Measurements from ENCODE around the gene FAT1.

The FAT1 gene

GRCh38 chr4:186598686-186599085 is 125.0 kb downstream of the FAT1 start:
- DNase-seq (ENCODE audit: low spot score): no peak
- TF ChIP-seq CTCF (IDR thresholded peaks at IDR 0.05; ENCODE audit: borderline replicate concordance, control extremely low read depth, extremely low read depth, insufficient read depth, missing control alignments): no peak
- in situ Hi-C loops (cut with MboI; ENCODE audit: low sequenced_read_pairs, unreplicated experiment): loop anchor here (25.0 kb wide), 1 partner anchor 311 kb away; no protein-coding TSS in a partner anchor

GRCh38 chr4:186596850-186597390 is 126.7 kb downstream of the FAT1 start:
- no peak for DNase-seq (ENCODE audit: low spot score)
- in situ Hi-C loops (cut with MboI; ENCODE audit: low sequenced_read_pairs, unreplicated experiment): loop anchor here (25.0 kb wide), 1 partner anchor 310 kb away; no protein-coding TSS in a partner anchor
- no peak for TF ChIP-seq CTCF (IDR thresholded peaks at IDR 0.05; ENCODE audit: borderline replicate concordance, control extremely low read depth, extremely low read depth, insufficient read depth, missing control alignments)

- no peak for DNase-seq (ENCODE audit: low spot score)
- in situ Hi-C loops (cut with MboI; ENCODE audit: low sequenced_read_pairs, unreplicated experiment): loop anchor here (25.0 kb wide), 1 partner anchor 309 kb away; no protein-coding TSS in a partner anchor
These were observed 127.3 kb downstream of the FAT1 start for GRCh38 chr4:186596346-186596745.

GRCh38 chr4:186593587-186593973 is 130.1 kb downstream of the FAT1 start:
- DNase-seq (ENCODE audit: low spot score): no peak
- TF ChIP-seq CTCF (IDR thresholded peaks at IDR 0.05; ENCODE audit: borderline replicate concordance, control extremely low read depth, extremely low read depth, insufficient read depth, missing control alignments): no peak
- in situ Hi-C loops (cut with MboI; ENCODE audit: low sequenced_read_pairs, unreplicated experiment): loop anchor here (25.0 kb wide), 1 partner anchor 306 kb away; no protein-coding TSS in a partner anchor

More at GRCh38 chr4:186596346-186596745, 127.3 kb downstream of the FAT1 start:
- TF ChIP-seq CTCF (IDR thresholded peaks at IDR 0.05; ENCODE audit: borderline replicate concordance, control extremely low read depth, extremely low read depth, insufficient read depth, missing control alignments): no peak

- no peak for TF ChIP-seq CTCF (IDR thresholded peaks at IDR 0.05; ENCODE audit: borderline replicate concordance, control extremely low read depth, extremely low read depth, insufficient read depth, missing control alignments)
- in situ Hi-C loops (cut with MboI; ENCODE audit: low sequenced_read_pairs, unreplicated experiment): loop anchor here (25.0 kb wide), 1 partner anchor 306 kb away; no protein-coding TSS in a partner anchor
- no peak for DNase-seq (ENCODE audit: low spot score)
These were observed 130.6 kb downstream of the FAT1 start for GRCh38 chr4:186592966-186593586.

- in situ Hi-C loops (cut with MboI; ENCODE audit: low sequenced_read_pairs, unreplicated experiment): loop anchor here (25.0 kb wide), 1 partner anchor 305 kb away; no protein-coding TSS in a partner anchor
- no peak for DNase-seq (ENCODE audit: low spot score)
- TF ChIP-seq CTCF (IDR thresholded peaks at IDR 0.05; ENCODE audit: borderline replicate concordance, control extremely low read depth, extremely low read depth, insufficient read depth, missing control alignments): no peak
These were observed 131.2 kb downstream of the FAT1 start for GRCh38 chr4:186592445-186592844.

Measured in GM13976 (cell line).